Gastroesophageal sphincter (tissue), 4 donors: Measurements from ENCODE around the gene SLC25A15. TPM values are rescaled to one million over a fixed set of nuclear protein-coding genes. Genes with fewer than 3 reads are reported as not detected.
"Not testable (repeated sequence)": the region's sequence is repeated elsewhere in the genome, so short reads cannot be mapped to it uniquely, and the experiment has no call there.

Source experiments
- ATAC-seq: fragments of 150-250 bp; one replicate; pipeline ENCODE4 v1.9.1; 2016; ENCODE audit warnings: mild to moderate bottlenecking, moderate library complexity
- H3K27ac ChIP-seq, 4 donors: fragments of 200-600 bp; sonication (generic) in 3 of 4; 1 replicate in 3 of 4; 2 replicates in 1 of 4; pipeline ENCODE4 v1.5.1; 2016 to 2019
- H3K27me3 ChIP-seq: fragments of 200-600 bp; sonication (generic); one replicate; pipeline ENCODE4 v1.5.1; 2019
- H3K36me3 ChIP-seq, 2 donors: fragments of 200-600 bp; sonication (generic); one replicate each; pipeline ENCODE4 v1.5.1; 2019; ENCODE audit warnings: control low read depth in 1 of 2
- H3K4me1 ChIP-seq, 3 donors: fragments of 200-600 bp; sonication (generic); 1 replicate in 2 of 3; 2 replicates in 1 of 3; pipeline ENCODE4 v1.5.1; 2016 to 2019; ENCODE audit warnings: control low read depth in 2 of 3
- H3K4me3 ChIP-seq, 2 donors: fragments of 200-600 bp; sonication (generic); one replicate each; pipeline ENCODE4 v1.5.1; 2019; ENCODE audit warnings: mild to moderate bottlenecking in 1 of 2, moderate library complexity in 1 of 2
- H3K9me3 ChIP-seq, 3 donors: fragments of 200-600 bp; sonication (generic); one replicate each; pipeline ENCODE4 v1.5.1; 2017 to 2019; ENCODE audit warnings: control low read depth in 2 of 3
- EP300 ChIP-seq: sonication (generic); formaldehyde crosslinking; IDR thresholded peaks from one replicate; pipeline ENCODE4 v1.6.1; 2017; ENCODE audit warnings: antibody characterized with exemption, mild to moderate bottlenecking
- POLR2A ChIP-seq, 2 donors: fragments of 450-650 bp; IDR thresholded peaks; one replicate each; pipeline ENCODE4 v1.6.1; 2017; ENCODE audit warnings: antibody characterized with exemption in 2 of 2, mild to moderate bottlenecking in 2 of 2, moderate library complexity in 1 of 2
- POLR2AphosphoS5 ChIP-seq: sonication (generic); formaldehyde crosslinking; IDR thresholded peaks from one replicate; pipeline ENCODE4 v1.6.1; 2017; ENCODE audit warnings: antibody characterized with exemption
- WGBS, 2 donors: methylation state at CpG; one replicate each; pipeline ENCODE4 v1.1.5; 2018; ENCODE audit warnings: low coverage in 1 of 2; 5-methylcytosine and 5-hydroxymethylcytosine counted together
- small RNA-seq, 4 donors: library from RNA; depleted of rRNA; stranded (forward); fragments of <200 nt; gene quantifications; one replicate each; pipeline ENCODE3, GENCODE V24; 2016
- total RNA-seq, 4 donors: library from RNA; depleted of rRNA; stranded (reverse); fragments of >200 nt; gene quantifications; one replicate each; pipeline ENCODE4 v1.1.0, GENCODE V29; 2016
- TF ChIP-seq, protein P1 (sequence below), 4 experiments: fragments of 200-600 bp in 2 of 4; fragments of 450-650 bp in 2 of 4; sonication (generic) in 1 of 4; IDR thresholded peaks; one replicate each; pipeline ENCODE4 v1.5.1; 2017 to 2019; ENCODE audit warnings: antibody characterized with exemption in 4 of 4, mild to moderate bottlenecking in 2 of 4, moderate library complexity in 2 of 4

SLC25A15 gene
- total RNA-seq, 4 donors from 2014 or later = 1.8 to 14.4 (median 3.0) TPM

DNA sequence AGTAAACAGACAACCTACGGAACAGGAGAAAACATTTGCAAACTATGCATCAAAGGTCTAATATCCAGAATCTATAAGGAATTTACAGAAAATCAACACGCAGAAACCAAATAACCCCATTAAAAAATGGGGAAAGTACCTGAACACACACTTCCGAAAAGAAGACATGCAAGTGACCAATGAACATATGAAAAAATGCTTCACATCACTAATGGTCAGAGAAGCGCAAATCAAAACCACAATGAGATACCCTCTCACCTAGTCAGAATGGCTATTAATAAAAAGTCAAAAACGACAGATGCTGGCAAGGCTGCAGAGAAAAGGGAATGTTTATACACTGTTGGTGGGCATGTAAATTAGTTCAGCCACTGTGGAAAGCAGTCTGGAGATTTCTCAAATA, 29.5 kb downstream of the SLC25A15 start:
- Histone ChIP-seq H3K27ac (no peak overlapping the region), H3K9me3 (peaks cover 0 to 7% (median 0%) of the 10 kb centered on the region in 3 donors), H3K4me1 (no peaks in the 10 kb centered on the region), H3K27me3 (no peaks in the 10 kb centered on the region), H3K4me3 (no peak overlapping the region), H3K36me3 (peaks cover 0 to 18% of the 10 kb centered on the region in 2 donors)
- WGBS, 2 donors = 91 to 96% methylated on average over 4 to 5 of the region's 5 CpGs
- ATAC-seq = no peak
- TF ChIP-seq, protein P1, sequence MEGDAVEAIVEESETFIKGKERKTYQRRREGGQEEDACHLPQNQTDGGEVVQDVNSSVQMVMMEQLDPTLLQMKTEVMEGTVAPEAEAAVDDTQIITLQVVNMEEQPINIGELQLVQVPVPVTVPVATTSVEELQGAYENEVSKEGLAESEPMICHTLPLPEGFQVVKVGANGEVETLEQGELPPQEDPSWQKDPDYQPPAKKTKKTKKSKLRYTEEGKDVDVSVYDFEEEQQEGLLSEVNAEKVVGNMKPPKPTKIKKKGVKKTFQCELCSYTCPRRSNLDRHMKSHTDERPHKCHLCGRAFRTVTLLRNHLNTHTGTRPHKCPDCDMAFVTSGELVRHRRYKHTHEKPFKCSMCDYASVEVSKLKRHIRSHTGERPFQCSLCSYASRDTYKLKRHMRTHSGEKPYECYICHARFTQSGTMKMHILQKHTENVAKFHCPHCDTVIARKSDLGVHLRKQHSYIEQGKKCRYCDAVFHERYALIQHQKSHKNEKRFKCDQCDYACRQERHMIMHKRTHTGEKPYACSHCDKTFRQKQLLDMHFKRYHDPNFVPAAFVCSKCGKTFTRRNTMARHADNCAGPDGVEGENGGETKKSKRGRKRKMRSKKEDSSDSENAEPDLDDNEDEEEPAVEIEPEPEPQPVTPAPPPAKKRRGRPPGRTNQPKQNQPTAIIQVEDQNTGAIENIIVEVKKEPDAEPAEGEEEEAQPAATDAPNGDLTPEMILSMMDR (IDR thresholded peaks at IDR 0.05) = no peak
- TF ChIP-seq POLR2A (IDR thresholded peaks at IDR 0.05) (no peak), POLR2AphosphoS5 (no peak), EP300 (no peak)

DNA sequence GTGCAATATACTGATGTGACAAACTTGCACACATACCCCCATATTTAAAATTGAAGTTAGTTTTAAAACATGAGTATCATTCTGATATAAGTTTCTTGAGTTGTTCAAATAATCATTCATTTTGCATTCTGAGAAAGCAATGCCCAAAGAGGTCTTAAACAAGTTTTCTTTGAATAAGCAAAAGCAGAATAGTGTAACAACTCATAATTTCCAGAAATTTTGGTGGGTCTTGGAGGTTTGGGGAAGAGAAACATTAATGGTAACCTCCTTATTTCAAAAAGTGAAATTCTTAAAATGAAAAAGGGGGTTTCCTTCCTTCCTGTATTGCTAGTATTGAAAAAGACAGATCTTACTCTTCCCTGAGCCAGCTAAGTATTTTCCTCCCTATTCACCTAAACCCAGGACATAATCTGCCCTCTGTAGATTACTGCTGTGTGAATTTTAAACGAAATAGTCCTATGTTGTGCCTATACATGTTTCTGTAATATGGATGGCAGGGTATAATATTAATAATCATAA, 30.4 kb downstream of the SLC25A15 start:
- TF ChIP-seq EP300 = no peak
- TF ChIP-seq POLR2A (IDR thresholded peaks at IDR 0.05) = no peak
- TF ChIP-seq, protein P1 (IDR thresholded peaks at IDR 0.05) = no peak
- no peak for TF ChIP-seq POLR2AphosphoS5
- H3K27me3 ChIP-seq = no peaks in the 10 kb centered on the region
- peaks cover 0 to 7% (median 0%) of the 10 kb centered on the region in 3 donors for H3K9me3 ChIP-seq
- ATAC-seq = no peak
- H3K27ac ChIP-seq = no peak overlapping the region
- H3K36me3 ChIP-seq = peaks cover 0 to 15% of the 10 kb centered on the region in 2 donors
- no peaks in the 10 kb centered on the region for H3K4me1 ChIP-seq
- H3K4me3 ChIP-seq = no peak overlapping the region
- WGBS, 2 donors = 92 to 94% methylated on average over 1 of the region's 1 CpG

DNA sequence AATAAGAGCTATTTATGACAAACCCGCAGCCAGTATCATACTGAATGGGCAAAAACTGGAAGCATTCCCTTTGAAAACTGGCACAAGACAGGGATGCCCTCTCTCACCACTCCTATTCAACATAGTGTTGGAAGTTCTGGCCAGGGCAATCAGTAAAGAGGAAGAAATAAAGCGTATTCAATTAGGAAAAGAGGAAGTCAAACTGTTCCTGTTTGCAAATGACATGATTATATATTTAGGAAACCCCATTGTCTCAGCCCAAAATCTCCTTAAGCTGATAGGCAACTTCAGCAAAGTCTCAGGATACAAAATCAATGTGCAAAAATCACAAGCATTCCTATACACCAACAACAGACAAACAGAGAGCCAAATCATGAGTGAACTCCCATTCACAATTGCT, 50.3 kb downstream of the SLC25A15 start:
- WGBS, 2 donors = 76 to 90% methylated on average over 2 of the region's 2 CpGs
- not testable (repeated sequence) for H3K4me3 ChIP-seq, H3K27ac ChIP-seq, H3K4me1 ChIP-seq, ATAC-seq, H3K36me3 ChIP-seq, H3K9me3 ChIP-seq, H3K27me3 ChIP-seq

DNA sequence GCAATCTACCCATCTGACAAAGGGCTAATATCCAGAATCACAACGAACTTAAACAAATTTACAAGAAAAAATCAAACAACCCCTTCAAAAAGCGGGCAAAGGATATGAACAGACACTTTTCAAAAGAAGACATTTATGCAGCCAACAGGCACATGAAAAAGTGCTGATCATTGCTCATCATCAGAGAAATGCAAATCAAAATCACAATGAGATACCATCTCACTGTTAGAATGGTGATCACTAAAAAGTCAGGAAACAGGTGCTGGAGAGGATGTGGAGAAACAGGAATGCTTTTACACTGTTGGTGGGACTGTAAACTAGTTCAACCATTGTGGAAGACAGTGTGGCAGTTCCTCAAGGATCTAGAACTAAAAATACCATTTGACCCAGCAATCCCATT, 51.5 kb downstream of the SLC25A15 start:
- H3K27ac ChIP-seq, ATAC-seq, H3K4me3 ChIP-seq, H3K27me3 ChIP-seq, H3K36me3 ChIP-seq, H3K4me1 ChIP-seq, H3K9me3 ChIP-seq: not testable (repeated sequence)
- 95 to 100% methylated on average over 1 to 2 of the region's 2 CpGs for WGBS, 2 donors

Small RNA genes lying within 50 kb of the gene (small RNA-seq; reads per million reads assigned to genes)
- gene MIR621 = 0 reads per million in 4 donors

Other genes with a start within 250 kb of the SLC25A15 start
- 10 to 100 TPM; 52.4 to 72.2 (median 59.5) TPM for gene FOXO1, start 123.0 kb upstream of the SLC25A15 start, total RNA-seq
- 10 to 100 TPM; 13.8 to 25.3 (median 15.8) TPM for gene MRPS31, start 18.4 kb upstream of the SLC25A15 start, total RNA-seq
- 10 to 100 TPM; 58.2 to 86.6 (median 69.3) TPM for gene ELF1, start 229.7 kb downstream of the SLC25A15 start, total RNA-seq